ENCODE measurements around the gene NMRAL1. TPM values are rescaled to one million over a fixed set of nuclear protein-coding genes. Genes with fewer than 3 reads are reported as not detected.

Gene NMRAL1
- total RNA-seq, 1 donor from 2014 or later = 21.9 TPM

DNA sequence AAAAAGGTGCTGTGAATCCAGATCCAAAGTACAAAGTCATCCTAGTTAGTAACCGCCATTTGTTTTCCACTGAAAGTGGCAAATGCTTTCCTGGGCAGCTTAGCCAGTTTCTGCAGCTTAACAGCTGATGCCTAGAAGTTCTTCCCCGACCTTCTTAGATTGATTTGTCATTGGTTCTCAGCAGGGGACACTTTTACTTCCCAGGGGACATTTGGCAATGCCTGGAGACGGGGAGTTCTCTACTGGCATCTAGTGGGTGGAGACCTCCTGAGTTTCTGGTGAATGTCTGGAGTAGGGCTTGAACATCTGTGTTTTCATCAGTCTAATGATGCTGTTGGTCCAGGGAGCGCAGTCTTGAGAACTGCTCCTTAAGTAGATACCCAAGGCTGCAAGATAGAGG lies 41.2 kb downstream of the NMRAL1 start:
- intact Hi-C loops (cut with micrococcal nuclease) = no loop called here

GRCh38 chr16:4431023-4431422 lies 43.4 kb downstream of the NMRAL1 start:
- no peak overlapping the region for H3K27ac ChIP-seq (replicated peaks)
- H3K9me3 ChIP-seq (replicated peaks) = no peaks in the 10 kb centered on the region
- peaks cover 19% of the 10 kb centered on the region for H3K4me1 ChIP-seq
- H3K27me3 ChIP-seq (ENCODE audit: low read depth) = no peaks in the 10 kb centered on the region
- TF ChIP-seq, protein P1, sequence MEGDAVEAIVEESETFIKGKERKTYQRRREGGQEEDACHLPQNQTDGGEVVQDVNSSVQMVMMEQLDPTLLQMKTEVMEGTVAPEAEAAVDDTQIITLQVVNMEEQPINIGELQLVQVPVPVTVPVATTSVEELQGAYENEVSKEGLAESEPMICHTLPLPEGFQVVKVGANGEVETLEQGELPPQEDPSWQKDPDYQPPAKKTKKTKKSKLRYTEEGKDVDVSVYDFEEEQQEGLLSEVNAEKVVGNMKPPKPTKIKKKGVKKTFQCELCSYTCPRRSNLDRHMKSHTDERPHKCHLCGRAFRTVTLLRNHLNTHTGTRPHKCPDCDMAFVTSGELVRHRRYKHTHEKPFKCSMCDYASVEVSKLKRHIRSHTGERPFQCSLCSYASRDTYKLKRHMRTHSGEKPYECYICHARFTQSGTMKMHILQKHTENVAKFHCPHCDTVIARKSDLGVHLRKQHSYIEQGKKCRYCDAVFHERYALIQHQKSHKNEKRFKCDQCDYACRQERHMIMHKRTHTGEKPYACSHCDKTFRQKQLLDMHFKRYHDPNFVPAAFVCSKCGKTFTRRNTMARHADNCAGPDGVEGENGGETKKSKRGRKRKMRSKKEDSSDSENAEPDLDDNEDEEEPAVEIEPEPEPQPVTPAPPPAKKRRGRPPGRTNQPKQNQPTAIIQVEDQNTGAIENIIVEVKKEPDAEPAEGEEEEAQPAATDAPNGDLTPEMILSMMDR (IDR thresholded peaks at IDR 0.05; ENCODE audit: borderline replicate concordance) = no peak
- DNase-seq = no peak
- peaks cover 33% of the 10 kb centered on the region for H3K36me3 ChIP-seq
- intact Hi-C loops (cut with micrococcal nuclease) = no loop called here
- H3K4me3 ChIP-seq = no peak overlapping the region

More for the DNA sequence above, 41.2 kb downstream of the NMRAL1 start:
- H3K27ac ChIP-seq (replicated peaks) = no peak overlapping the region
- H3K9me3 ChIP-seq (replicated peaks) = no peaks in the 10 kb centered on the region
- no peaks in the 10 kb centered on the region for H3K27me3 ChIP-seq (ENCODE audit: low read depth)
- no peak overlapping the region for H3K4me3 ChIP-seq
- TF ChIP-seq, protein P1 (IDR thresholded peaks at IDR 0.05; ENCODE audit: borderline replicate concordance) = no peak
- no peak for DNase-seq
- H3K4me1 ChIP-seq = no peaks in the 10 kb centered on the region
- peaks cover 51% of the 10 kb centered on the region for H3K36me3 ChIP-seq

DNA sequence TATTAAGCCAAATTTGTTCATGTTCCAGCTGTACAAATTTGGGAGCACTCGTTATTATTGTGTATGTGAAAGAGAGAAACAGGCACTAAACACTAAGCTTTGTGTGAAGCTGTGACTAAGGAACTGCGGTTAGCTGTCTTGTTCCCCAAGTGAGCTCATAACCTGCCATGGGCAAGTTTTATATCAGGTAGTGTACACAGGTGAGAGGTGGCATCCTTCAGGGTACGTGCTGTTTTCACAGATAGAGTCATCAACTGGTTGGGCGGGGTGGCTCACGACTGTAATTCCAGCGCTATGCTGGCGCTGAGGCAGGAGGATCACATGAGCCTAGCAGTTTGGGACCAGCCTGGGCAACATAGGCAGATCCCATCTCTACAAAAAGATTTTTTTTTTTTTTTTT lies 45.9 kb downstream of the NMRAL1 start:
- peaks cover 31% of the 10 kb centered on the region for H3K4me1 ChIP-seq
- DNase-seq = no peak
- peaks cover 15% of the 10 kb centered on the region for H3K36me3 ChIP-seq
- TF ChIP-seq, protein P1 (IDR thresholded peaks at IDR 0.05; ENCODE audit: borderline replicate concordance) = no peak
- no peaks in the 10 kb centered on the region for H3K9me3 ChIP-seq (replicated peaks)
- intact Hi-C loops (cut with micrococcal nuclease) = no loop called here
- no peak overlapping the region for H3K27ac ChIP-seq (replicated peaks)
- no peak overlapping the region for H3K4me3 ChIP-seq
- H3K27me3 ChIP-seq (ENCODE audit: low read depth) = no peaks in the 10 kb centered on the region

DNA sequence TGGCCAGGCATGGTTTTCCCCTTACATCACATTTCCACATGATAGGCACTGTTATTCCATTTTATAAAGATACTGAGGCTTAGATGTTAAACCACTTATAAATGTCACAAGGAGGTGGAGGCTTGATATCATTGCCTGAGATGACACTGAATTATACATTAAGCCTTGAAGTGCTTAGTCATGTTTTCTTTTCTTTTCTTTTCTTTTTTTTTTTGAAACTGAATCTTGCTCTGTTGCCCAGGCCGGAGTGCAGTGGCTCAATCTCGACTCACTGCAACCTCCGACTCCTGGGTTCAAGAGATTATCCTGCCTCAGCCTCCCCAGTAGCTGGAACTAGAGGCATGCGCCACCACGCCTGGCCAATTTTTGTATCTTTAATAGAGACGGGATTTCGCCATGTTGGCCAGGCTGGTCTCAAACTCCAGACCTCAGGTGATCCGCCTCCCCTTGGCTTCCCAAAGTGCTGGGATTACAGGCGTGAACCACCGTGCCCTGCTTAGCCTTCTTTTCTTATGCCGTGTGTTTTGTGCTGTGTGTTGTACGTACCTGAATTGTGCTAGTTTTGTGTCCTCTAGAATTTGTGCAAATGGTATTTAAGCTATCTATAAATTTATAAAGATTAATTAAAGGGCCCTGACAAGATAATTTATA lies 47.6 kb downstream of the NMRAL1 start:
- no peak for DNase-seq
- intact Hi-C loops (cut with micrococcal nuclease) = no loop called here
- Histone ChIP-seq H3K27ac (replicated peaks) (no peak overlapping the region), H3K9me3 (replicated peaks) (no peaks in the 10 kb centered on the region), H3K4me3 (peak overlapping the region; percentile 91), H3K27me3 (ENCODE audit: low read depth) (no peaks in the 10 kb centered on the region), H3K36me3 (peaks cover 12% of the 10 kb centered on the region), H3K4me1 (peaks cover 31% of the 10 kb centered on the region)
- TF ChIP-seq, protein P1 (IDR thresholded peaks at IDR 0.05; ENCODE audit: borderline replicate concordance) = no peak

DNA sequence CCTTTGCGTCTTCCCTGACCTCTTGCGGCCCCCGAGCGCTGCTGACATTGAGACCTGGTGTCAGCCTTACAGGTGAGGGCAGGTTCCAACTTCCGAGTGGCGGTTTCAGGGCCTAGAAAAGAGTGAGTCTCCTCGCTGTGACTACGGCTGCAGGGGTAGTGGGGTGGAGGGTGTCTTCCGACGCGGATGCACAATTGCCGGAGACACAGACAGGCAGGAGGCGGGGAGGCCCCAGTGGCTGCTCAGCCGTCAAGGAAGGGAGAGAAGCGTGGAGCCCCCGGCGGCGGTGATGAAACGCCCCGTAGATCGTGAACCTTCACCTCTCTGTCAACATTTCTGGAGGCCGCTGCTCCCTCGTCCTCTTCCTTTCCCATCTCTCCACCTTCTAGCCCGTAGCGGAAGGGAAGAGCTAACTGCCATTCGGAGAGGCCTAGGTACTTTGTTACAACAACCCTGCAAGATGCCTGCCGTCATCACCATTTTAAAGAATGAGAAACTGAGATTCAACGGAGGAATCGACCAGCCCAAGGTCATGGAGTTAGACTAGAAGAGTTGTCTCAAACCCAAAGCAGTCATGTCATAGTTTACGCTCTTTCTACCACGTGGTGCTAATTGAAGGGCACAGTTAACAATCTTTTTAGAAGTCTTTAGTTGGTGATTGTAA lies 48.3 kb downstream of the NMRAL1 start:
- intact Hi-C loops (cut with micrococcal nuclease) = no loop called here
- peak overlapping the region; percentile 96 for H3K27ac ChIP-seq (replicated peaks)
- TF ChIP-seq, protein P1 (IDR thresholded peaks at IDR 0.05; ENCODE audit: borderline replicate concordance) = no peak
- peak overlapping the region; percentile 91 for H3K4me3 ChIP-seq
- H3K36me3 ChIP-seq = peaks cover 5% of the 10 kb centered on the region
- H3K9me3 ChIP-seq (replicated peaks) = no peaks in the 10 kb centered on the region
- peaks cover 31% of the 10 kb centered on the region for H3K4me1 ChIP-seq
- H3K27me3 ChIP-seq (ENCODE audit: low read depth) = no peaks in the 10 kb centered on the region
- DNase-seq = no peak

Measured in left ventricle myocardium inferior (tissue), 1 donor.